Uterus (tissue), 2 donors: ENCODE measurements around the gene COL4A2.

Experiments
- POLR2A ChIP-seq, 2 donors: fragments of 450-650 bp; IDR thresholded peaks; one replicate each; pipeline ENCODE4 v1.6.1; 2016; ENCODE audit warnings: antibody characterized with exemption in 2 of 2, mild to moderate bottlenecking in 1 of 2, moderate library complexity in 1 of 2
- TF ChIP-seq, protein P1 (sequence below), 4 experiments: fragments of 200-600 bp in 2 of 4; fragments of 450-650 bp in 2 of 4; sonication (generic) in 2 of 4; IDR thresholded peaks; one replicate each; pipeline ENCODE4 v1.5.1; 2016 to 2019; ENCODE audit warnings: antibody characterized with exemption in 4 of 4, mild to moderate bottlenecking in 2 of 4, moderate library complexity in 1 of 4

DNA sequence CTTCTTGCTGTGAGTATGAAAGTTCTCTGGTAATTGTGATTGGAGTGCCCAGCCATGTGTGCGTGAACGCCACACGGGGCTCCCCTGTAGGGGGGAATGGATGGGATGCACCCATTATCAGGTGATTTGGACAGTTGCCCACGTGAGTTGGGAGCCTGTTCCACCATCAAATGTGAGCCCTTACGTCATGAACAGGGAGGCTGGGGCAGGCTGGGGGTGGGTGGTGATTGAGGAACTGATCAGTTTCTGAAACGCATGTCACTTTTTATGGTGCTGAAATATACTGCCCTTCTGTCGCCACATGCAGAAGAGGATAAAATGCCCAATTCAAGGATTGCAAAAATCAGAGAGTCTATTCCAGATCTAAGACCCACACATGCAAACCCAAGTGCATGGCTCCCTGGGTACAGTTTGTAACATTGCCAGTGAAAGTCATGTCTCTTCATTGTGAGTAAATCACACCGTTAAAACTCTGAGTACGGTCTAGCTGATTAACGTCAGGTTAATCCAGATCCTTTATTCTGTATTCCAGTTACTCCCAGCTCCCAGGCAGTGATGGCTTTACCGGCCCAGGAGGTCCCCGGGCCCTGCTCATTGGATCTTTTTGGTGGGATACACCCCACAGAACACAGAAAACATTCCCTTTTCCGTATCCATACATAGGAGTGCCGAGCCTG lies 164.2 kb downstream of the COL4A2 start:
- TF ChIP-seq, protein P1, sequence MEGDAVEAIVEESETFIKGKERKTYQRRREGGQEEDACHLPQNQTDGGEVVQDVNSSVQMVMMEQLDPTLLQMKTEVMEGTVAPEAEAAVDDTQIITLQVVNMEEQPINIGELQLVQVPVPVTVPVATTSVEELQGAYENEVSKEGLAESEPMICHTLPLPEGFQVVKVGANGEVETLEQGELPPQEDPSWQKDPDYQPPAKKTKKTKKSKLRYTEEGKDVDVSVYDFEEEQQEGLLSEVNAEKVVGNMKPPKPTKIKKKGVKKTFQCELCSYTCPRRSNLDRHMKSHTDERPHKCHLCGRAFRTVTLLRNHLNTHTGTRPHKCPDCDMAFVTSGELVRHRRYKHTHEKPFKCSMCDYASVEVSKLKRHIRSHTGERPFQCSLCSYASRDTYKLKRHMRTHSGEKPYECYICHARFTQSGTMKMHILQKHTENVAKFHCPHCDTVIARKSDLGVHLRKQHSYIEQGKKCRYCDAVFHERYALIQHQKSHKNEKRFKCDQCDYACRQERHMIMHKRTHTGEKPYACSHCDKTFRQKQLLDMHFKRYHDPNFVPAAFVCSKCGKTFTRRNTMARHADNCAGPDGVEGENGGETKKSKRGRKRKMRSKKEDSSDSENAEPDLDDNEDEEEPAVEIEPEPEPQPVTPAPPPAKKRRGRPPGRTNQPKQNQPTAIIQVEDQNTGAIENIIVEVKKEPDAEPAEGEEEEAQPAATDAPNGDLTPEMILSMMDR (IDR thresholded peaks at IDR 0.05) = no peak
- TF ChIP-seq POLR2A (IDR thresholded peaks at IDR 0.05) = no peak
